Mesenteric fat pad (tissue), 1 donor: ENCODE results near the gene OTOA. TPM values are rescaled to one million over a fixed set of nuclear protein-coding genes. Genes with fewer than 3 reads are reported as not detected.
"Not testable (repeated sequence)": the region's sequence is repeated elsewhere in the genome, so short reads cannot be mapped to it uniquely, and the experiment has no call there.

ENCODE experiments used
- DNase-seq: peaks from one replicate; pipeline ENCODE4 v3.0.0-alpha.2; 2020; ENCODE audit warnings: low spot score
- total RNA-seq: library from RNA; stranded (reverse); fragmentation: NEBNext Ultra II Directional; extraction: Animal tissue kit (Norgen Biotek cat#: 25700); gene quantifications from one replicate; pipeline ENCODE4 v1.2.1, GENCODE V29; 2021
- donor health status: DM: yes; HTN: yes; CAD: no.

OTOA gene
- total RNA-seq, 1 donor from 2014 or later, result 0.48 TPM

GRCh38 chr16:21717608-21718007 is 53.8 kb downstream of the OTOA start:
- DNase-seq, result no peak

GRCh38 chr16:21719283-21719682 is 55.5 kb downstream of the OTOA start:
- no peak for DNase-seq

- no peak for DNase-seq
Observed at GRCh38 chr16:21720533-21720932, 56.8 kb downstream of the OTOA start.

GRCh38 chr16:21722771-21723455 is 59.1 kb downstream of the OTOA start:
- no peak for DNase-seq

- no peak for DNase-seq
Observed at GRCh38 chr16:21723532-21723931, 59.8 kb downstream of the OTOA start.

- DNase-seq, result no peak
Observed at GRCh38 chr16:21727344-21727743, 63.6 kb downstream of the OTOA start.

GRCh38 chr16:21731233-21731632 is 67.5 kb downstream of the OTOA start:
- DNase-seq, result not testable (repeated sequence)

GRCh38 chr16:21740637-21741036 is 76.9 kb downstream of the OTOA start:
- DNase-seq, result not testable (repeated sequence)

GRCh38 chr16:21756192-21757079 is 92.7 kb downstream of the OTOA start:
- not testable (repeated sequence) for DNase-seq

GRCh38 chr16:21757080-21757671 is 93.4 kb downstream of the OTOA start:
- not testable (repeated sequence) for DNase-seq

GRCh38 chr16:21768280-21768679 is 104.5 kb downstream of the OTOA start:
- DNase-seq, result not testable (repeated sequence)

- DNase-seq, result not testable (repeated sequence)
Observed at GRCh38 chr16:21768810-21769209, 105.0 kb downstream of the OTOA start.

- not testable (repeated sequence) for DNase-seq
Observed at GRCh38 chr16:21769284-21769683, 105.5 kb downstream of the OTOA start.

GRCh38 chr16:21770584-21770983 is 106.8 kb downstream of the OTOA start:
- not testable (repeated sequence) for DNase-seq

GRCh38 chr16:21772547-21773206 is 108.9 kb downstream of the OTOA start:
- not testable (repeated sequence) for DNase-seq

- not testable (repeated sequence) for DNase-seq
Observed at GRCh38 chr16:21773207-21773553, 109.4 kb downstream of the OTOA start.

- DNase-seq, result not testable (repeated sequence)
Observed at GRCh38 chr16:21780525-21780924, 116.8 kb downstream of the OTOA start.

- DNase-seq, result not testable (repeated sequence)
Observed at GRCh38 chr16:21790506-21790905, 126.7 kb downstream of the OTOA start.

GRCh38 chr16:21793310-21793709 is 129.5 kb downstream of the OTOA start:
- not testable (repeated sequence) for DNase-seq

GRCh38 chr16:21798601-21799000 is 134.8 kb downstream of the OTOA start:
- not testable (repeated sequence) for DNase-seq
